ENCODE results near the gene GNAT3.

DNA sequence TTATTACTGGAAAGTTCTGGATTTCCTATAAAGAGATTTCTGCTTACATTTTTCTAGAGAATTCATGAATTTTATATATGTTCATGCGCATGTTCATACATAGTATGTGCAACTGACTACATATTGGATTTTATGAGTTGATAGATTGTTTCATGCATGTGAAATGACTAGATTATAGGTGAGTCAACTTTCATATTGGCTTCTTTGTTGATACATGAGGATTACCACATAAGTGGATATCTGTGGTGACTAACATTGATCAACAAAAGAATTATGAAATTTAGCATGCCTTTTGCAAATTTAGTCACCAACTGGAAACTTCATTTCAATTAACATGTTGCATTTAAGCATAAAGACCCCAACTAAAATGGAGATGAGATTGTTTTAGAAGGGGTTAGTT, 99.0 kb downstream of the GNAT3 start:
- TF ChIP-seq, protein P1, sequence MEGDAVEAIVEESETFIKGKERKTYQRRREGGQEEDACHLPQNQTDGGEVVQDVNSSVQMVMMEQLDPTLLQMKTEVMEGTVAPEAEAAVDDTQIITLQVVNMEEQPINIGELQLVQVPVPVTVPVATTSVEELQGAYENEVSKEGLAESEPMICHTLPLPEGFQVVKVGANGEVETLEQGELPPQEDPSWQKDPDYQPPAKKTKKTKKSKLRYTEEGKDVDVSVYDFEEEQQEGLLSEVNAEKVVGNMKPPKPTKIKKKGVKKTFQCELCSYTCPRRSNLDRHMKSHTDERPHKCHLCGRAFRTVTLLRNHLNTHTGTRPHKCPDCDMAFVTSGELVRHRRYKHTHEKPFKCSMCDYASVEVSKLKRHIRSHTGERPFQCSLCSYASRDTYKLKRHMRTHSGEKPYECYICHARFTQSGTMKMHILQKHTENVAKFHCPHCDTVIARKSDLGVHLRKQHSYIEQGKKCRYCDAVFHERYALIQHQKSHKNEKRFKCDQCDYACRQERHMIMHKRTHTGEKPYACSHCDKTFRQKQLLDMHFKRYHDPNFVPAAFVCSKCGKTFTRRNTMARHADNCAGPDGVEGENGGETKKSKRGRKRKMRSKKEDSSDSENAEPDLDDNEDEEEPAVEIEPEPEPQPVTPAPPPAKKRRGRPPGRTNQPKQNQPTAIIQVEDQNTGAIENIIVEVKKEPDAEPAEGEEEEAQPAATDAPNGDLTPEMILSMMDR (IDR thresholded peaks at IDR 0.05), result no peak
- no peak for TF ChIP-seq POLR2A (IDR thresholded peaks at IDR 0.05)
